ENCODE results near the gene GDF11. TPM values are rescaled to one million over a fixed set of nuclear protein-coding genes. Genes with fewer than 3 reads are reported as not detected.

GDF11 gene
- total and polyA plus RNA-seq, 4 experiments from 2014 or later = 0.25 to 15.8 (median 8.4) TPM

- Mint-ChIP-seq H3K27me3 (no peaks in the 10 kb centered on the region), H3K9me3 (no peaks in the 10 kb centered on the region), H3K4me1 (peaks cover 0 to 10% (median 5%) of the 10 kb centered on the region in 4 donors), H3K27ac (peak overlapping the region in 5 of 7 donors; percentile 9 to 74 (median 56)), H3K36me3 (peaks cover 15 to 45% of the 10 kb centered on the region in 2 donors), H3K4me3 (no peak overlapping the region)
- no peaks in the 10 kb centered on the region for H3K9me3 ChIP-seq (ENCODE audit: control insufficient read depth in 1 of 2, low read length in 2 of 2)
- peaks cover 5% of the 10 kb centered on the region for H3K36me3 ChIP-seq (ENCODE audit: insufficient read depth, low read length)
- no peaks in the 10 kb centered on the region for H3K27me3 ChIP-seq (ENCODE audit: insufficient read depth, low read length)
- DNase-seq = no peak
- H3K4me1 ChIP-seq (ENCODE audit: insufficient read depth, low read length) = no peaks in the 10 kb centered on the region
- POLR2A ChIA-PET (ENCODE audit: partially characterized antibody) = interaction anchor here (0.7 to 1.3 kb wide), 2 partner anchors 13 to 27 kb away, joined by 3 read pairs; no protein-coding TSS in a partner anchor
- CTCF ChIA-PET (ENCODE audit: partially characterized antibody) = interaction anchor here (0.5 to 1.5 kb wide), 4 partner anchors 11 to 582 kb away, joined by 3 to 5 read pairs (median 4); no protein-coding TSS in a partner anchor
- no peak overlapping the region for H3K27ac ChIP-seq (ENCODE audit: low read depth, low read length)
- intact Hi-C loops (cut with micrococcal nuclease) = no loop called here
- no peak overlapping the region for H3K4me3 ChIP-seq (ENCODE audit: low read length in 2 of 2)
Measured at GRCh38 chr12:55765736-55766290, 22.9 kb downstream of the GDF11 start.

- no peaks in the 10 kb centered on the region for H3K27me3 ChIP-seq (ENCODE audit: insufficient read depth, low read length)
- ChIA-PET CTCF (ENCODE audit: partially characterized antibody) (interaction anchor here (0.6 to 1.5 kb wide), 2 partner anchors 173 to 206 kb away, joined by 3 to 5 read pairs; no protein-coding TSS in a partner anchor), POLR2A (ENCODE audit: partially characterized antibody) (no interaction called here)
- H3K4me3 Mint-ChIP-seq = no peak overlapping the region
- H3K27ac Mint-ChIP-seq = peak overlapping the region in 1 of 7 donors; percentile 55
- no peak overlapping the region for H3K4me3 ChIP-seq (ENCODE audit: low read length in 2 of 2)
- H3K4me1 ChIP-seq (ENCODE audit: insufficient read depth, low read length) = no peaks in the 10 kb centered on the region
- H3K27ac ChIP-seq (ENCODE audit: low read depth, low read length) = no peak overlapping the region
- peaks cover 26 to 52% of the 10 kb centered on the region in 2 donors for H3K36me3 Mint-ChIP-seq
- H3K9me3 Mint-ChIP-seq = no peaks in the 10 kb centered on the region
- H3K36me3 ChIP-seq (ENCODE audit: insufficient read depth, low read length) = peaks cover 12% of the 10 kb centered on the region
- no peaks in the 10 kb centered on the region for H3K27me3 Mint-ChIP-seq
- peaks cover 4 to 13% (median 5%) of the 10 kb centered on the region in 4 donors for H3K4me1 Mint-ChIP-seq
- intact Hi-C loops (cut with micrococcal nuclease) = no loop called here
- no peak for DNase-seq
- no peaks in the 10 kb centered on the region for H3K9me3 ChIP-seq (ENCODE audit: control insufficient read depth in 1 of 2, low read length in 2 of 2)
Measured at GRCh38 chr12:55767156-55767555, 24.2 kb downstream of the GDF11 start.

GRCh38 chr12:55771736-55772135 lies 28.8 kb downstream of the GDF11 start:
- intact Hi-C loops (cut with micrococcal nuclease) = no loop called here
- Mint-ChIP-seq H3K27ac (peak overlapping the region in 3 of 7 donors; percentile 27 to 84 (median 57)), H3K27me3 (no peaks in the 10 kb centered on the region), H3K4me1 (peaks cover 8 to 14% (median 13%) of the 10 kb centered on the region in 4 donors), H3K4me3 (no peak overlapping the region), H3K9me3 (no peaks in the 10 kb centered on the region), H3K36me3 (peaks cover 26 to 57% of the 10 kb centered on the region in 2 donors)
- H3K36me3 ChIP-seq (ENCODE audit: insufficient read depth, low read length) = peaks cover 13% of the 10 kb centered on the region
- H3K27ac ChIP-seq (ENCODE audit: low read depth, low read length) = no peak overlapping the region
- CTCF ChIA-PET (ENCODE audit: partially characterized antibody) = interaction anchor here (1.0 kb wide), 1 partner anchor 224 kb away, joined by 4 read pairs; no protein-coding TSS in a partner anchor
- POLR2A ChIA-PET (ENCODE audit: partially characterized antibody) = interaction anchor here (1.0 to 1.3 kb wide), 3 partner anchors 23 to 161 kb away, joined by 3 read pairs; no protein-coding TSS in a partner anchor
- no peak overlapping the region for H3K4me3 ChIP-seq (ENCODE audit: low read length in 2 of 2)
- H3K9me3 ChIP-seq (ENCODE audit: control insufficient read depth in 1 of 2, low read length in 2 of 2) = no peaks in the 10 kb centered on the region
- no peak for DNase-seq
- H3K27me3 ChIP-seq (ENCODE audit: insufficient read depth, low read length) = no peaks in the 10 kb centered on the region
- H3K4me1 ChIP-seq (ENCODE audit: insufficient read depth, low read length) = no peaks in the 10 kb centered on the region

- peaks cover 24 to 64% of the 10 kb centered on the region in 2 donors for H3K36me3 Mint-ChIP-seq
Measured at GRCh38 chr12:55777856-55778255, 34.9 kb downstream of the GDF11 start.

GRCh38 chr12:55780685-55781084 lies 37.8 kb downstream of the GDF11 start:
- H3K27me3 ChIP-seq (ENCODE audit: insufficient read depth, low read length) = no peaks in the 10 kb centered on the region
- H3K36me3 ChIP-seq (ENCODE audit: insufficient read depth, low read length) = peaks cover 28% of the 10 kb centered on the region
- H3K9me3 Mint-ChIP-seq = no peaks in the 10 kb centered on the region

More at GRCh38 chr12:55777856-55778255, 34.9 kb downstream of the GDF11 start:
- peaks cover 8 to 29% (median 14%) of the 10 kb centered on the region in 4 donors for H3K4me1 Mint-ChIP-seq
- no peak for DNase-seq
- no peak overlapping the region for H3K4me3 Mint-ChIP-seq
- intact Hi-C loops (cut with micrococcal nuclease) = no loop called here
- ChIA-PET CTCF (ENCODE audit: partially characterized antibody) (no interaction called here), POLR2A (ENCODE audit: partially characterized antibody) (no interaction called here)
- no peaks in the 10 kb centered on the region for H3K27me3 Mint-ChIP-seq
- H3K27me3 ChIP-seq (ENCODE audit: insufficient read depth, low read length) = no peaks in the 10 kb centered on the region
- H3K9me3 Mint-ChIP-seq = no peaks in the 10 kb centered on the region
- peaks cover 13% of the 10 kb centered on the region for H3K36me3 ChIP-seq (ENCODE audit: insufficient read depth, low read length)
- no peak overlapping the region for H3K4me3 ChIP-seq (ENCODE audit: low read length in 2 of 2)
- no peak overlapping the region for H3K27ac ChIP-seq (ENCODE audit: low read depth, low read length)
- peaks cover 11% of the 10 kb centered on the region for H3K4me1 ChIP-seq (ENCODE audit: insufficient read depth, low read length)
- H3K9me3 ChIP-seq (ENCODE audit: control insufficient read depth in 1 of 2, low read length in 2 of 2) = no peaks in the 10 kb centered on the region
- H3K27ac Mint-ChIP-seq = peak overlapping the region in 2 of 7 donors; percentile 50 to 72

GRCh38 chr12:55788546-55788945 lies 45.6 kb downstream of the GDF11 start:
- Mint-ChIP-seq H3K4me3 (no peak overlapping the region), H3K36me3 (peaks cover 41 to 63% of the 10 kb centered on the region in 2 donors)
- intact Hi-C loops (cut with micrococcal nuclease) = no loop called here

More at GRCh38 chr12:55780685-55781084, 37.8 kb downstream of the GDF11 start:
- intact Hi-C loops (cut with micrococcal nuclease) = no loop called here
- ChIA-PET POLR2A (ENCODE audit: partially characterized antibody) (no interaction called here), CTCF (ENCODE audit: partially characterized antibody) (interaction anchor here (3.1 kb wide), 1 partner anchor 159 kb away, joined by 7 read pairs; no protein-coding TSS in a partner anchor)
- H3K27ac Mint-ChIP-seq = peak overlapping the region in 5 of 7 donors; percentile 10 to 85 (median 46)
- H3K4me1 Mint-ChIP-seq = peaks cover 7 to 24% (median 13%) of the 10 kb centered on the region in 4 donors
- H3K4me3 ChIP-seq (ENCODE audit: low read length in 2 of 2) = no peak overlapping the region
- H3K27ac ChIP-seq (ENCODE audit: low read depth, low read length) = no peak overlapping the region
- no peak for DNase-seq
- H3K27me3 Mint-ChIP-seq = no peaks in the 10 kb centered on the region
- no peaks in the 10 kb centered on the region for H3K9me3 ChIP-seq (ENCODE audit: control insufficient read depth in 1 of 2, low read length in 2 of 2)
- peaks cover 11% of the 10 kb centered on the region for H3K4me1 ChIP-seq (ENCODE audit: insufficient read depth, low read length)
- H3K36me3 Mint-ChIP-seq = peaks cover 38 to 80% of the 10 kb centered on the region in 2 donors
- peak overlapping the region in 2 of 8 donors; percentile 43 to 48 for H3K4me3 Mint-ChIP-seq

GRCh38 chr12:55789171-55789570 lies 46.2 kb downstream of the GDF11 start:
- no peak overlapping the region for H3K4me3 Mint-ChIP-seq
- Histone ChIP-seq H3K9me3 (ENCODE audit: control insufficient read depth in 1 of 2, low read length in 2 of 2) (no peaks in the 10 kb centered on the region), H3K27me3 (ENCODE audit: insufficient read depth, low read length) (no peaks in the 10 kb centered on the region), H3K4me1 (ENCODE audit: insufficient read depth, low read length) (no peaks in the 10 kb centered on the region), H3K27ac (ENCODE audit: low read depth, low read length) (no peak overlapping the region), H3K4me3 (ENCODE audit: low read length in 2 of 2) (no peak overlapping the region), H3K36me3 (ENCODE audit: insufficient read depth, low read length) (peaks cover 53% of the 10 kb centered on the region)
- intact Hi-C loops (cut with micrococcal nuclease) = no loop called here
- H3K9me3 Mint-ChIP-seq = no peaks in the 10 kb centered on the region
- peaks cover 40 to 63% of the 10 kb centered on the region in 2 donors for H3K36me3 Mint-ChIP-seq
- ChIA-PET POLR2A (ENCODE audit: partially characterized antibody) (interaction anchor here (0.7 kb wide), 1 partner anchor 46 kb away, joined by 3 read pairs; no protein-coding TSS in a partner anchor), CTCF (ENCODE audit: partially characterized antibody) (interaction anchor here (0.9 to 1.6 kb wide), 3 partner anchors 9 to 51 kb away, joined by 3 to 4 read pairs (median 3); no protein-coding TSS in a partner anchor)
- H3K27me3 Mint-ChIP-seq = no peaks in the 10 kb centered on the region
- no peak for DNase-seq
- no peak overlapping the region for H3K27ac Mint-ChIP-seq
- peaks cover 0 to 7% (median 2%) of the 10 kb centered on the region in 4 donors for H3K4me1 Mint-ChIP-seq

More at GRCh38 chr12:55788546-55788945, 45.6 kb downstream of the GDF11 start:
- no peaks in the 10 kb centered on the region for H3K27me3 ChIP-seq (ENCODE audit: insufficient read depth, low read length)
- ChIA-PET POLR2A (ENCODE audit: partially characterized antibody) (interaction anchor here (0.6 to 0.7 kb wide), 2 partner anchors 19 to 45 kb away, joined by 3 read pairs; no protein-coding TSS in a partner anchor), CTCF (ENCODE audit: partially characterized antibody) (interaction anchor here (0.9 to 1.6 kb wide), 4 partner anchors 10 to 51 kb away, joined by 3 to 4 read pairs (median 3); no protein-coding TSS in a partner anchor)
- peaks cover 52% of the 10 kb centered on the region for H3K36me3 ChIP-seq (ENCODE audit: insufficient read depth, low read length)
- H3K9me3 ChIP-seq (ENCODE audit: control insufficient read depth in 1 of 2, low read length in 2 of 2) = no peaks in the 10 kb centered on the region
- no peaks in the 10 kb centered on the region for H3K27me3 Mint-ChIP-seq
- H3K27ac ChIP-seq (ENCODE audit: low read depth, low read length) = no peak overlapping the region
- H3K4me1 Mint-ChIP-seq = peaks cover 0 to 9% (median 1%) of the 10 kb centered on the region in 4 donors
- no peaks in the 10 kb centered on the region for H3K9me3 Mint-ChIP-seq
- peak overlapping the region in 3 of 7 donors; percentile 18 to 36 (median 29) for H3K27ac Mint-ChIP-seq
- DNase-seq = no peak
- no peaks in the 10 kb centered on the region for H3K4me1 ChIP-seq (ENCODE audit: insufficient read depth, low read length)
- H3K4me3 ChIP-seq (ENCODE audit: low read length in 2 of 2) = no peak overlapping the region
